Neural crest cell (in vitro differentiated cells): ENCODE results near the gene DDX59. TPM values are rescaled to one million over a fixed set of nuclear protein-coding genes. Genes with fewer than 3 reads are reported as not detected.

Experiments used
- DNase-seq: peaks from one replicate; pipeline ENCODE4 v3.0.0; 2021; ENCODE audit warnings: low read depth, mixed read lengths, low spot score
- H3K27ac Mint-ChIP-seq: one replicate; pipeline ENCODE4 v1.8.0; 2021; ENCODE audit warnings: mild to moderate bottlenecking, mixed read lengths; ENCODE audit not compliant: unreplicated experiment
- H3K27me3 Mint-ChIP-seq: 2 replicates; pipeline ENCODE4 v1.8.0; 2021; ENCODE audit warnings: low read depth, mild to moderate bottlenecking, mixed read lengths
- H3K36me3 Mint-ChIP-seq: 2 replicates; pipeline ENCODE4 v1.8.0; 2021; ENCODE audit warnings: low read depth, mild to moderate bottlenecking, mixed read lengths
- H3K4me1 Mint-ChIP-seq: 2 replicates; pipeline ENCODE4 v1.8.0; 2021; ENCODE audit warnings: mixed read lengths
- H3K4me3 Mint-ChIP-seq: one replicate; pipeline ENCODE4 v1.8.0; 2021; ENCODE audit warnings: mild to moderate bottlenecking, mixed read lengths
- H3K9me3 Mint-ChIP-seq: 2 replicates; pipeline ENCODE4 v1.8.0; 2021; ENCODE audit warnings: mixed read lengths
- CTCF ChIP-seq: fragments of 200-600 bp; sonication (generic); conservative IDR thresholded peaks from 2 replicates; pipeline ENCODE4 v1.5.0; 2021; ENCODE audit warnings: antibody characterized with exemption, mild to moderate bottlenecking
- total RNA-seq: library from RNA; stranded (reverse); gene quantifications from 2 replicates; pipeline ENCODE4 v1.2.1, GENCODE V29; 2021

DDX59 gene
- total RNA-seq, 1 donor from 2014 or later, result 18.0 TPM

GRCh38 chr1:200620273-200621131 lies 49.2 kb downstream of the DDX59 start, which contains the start of gene KIF14:
KIF14 (minus strand) TSS chr1:200620751; CDS start chr1:200618723, 2,028 bp downstream.
- DNase-seq, result peak; percentile 91
- Mint-ChIP-seq H3K4me1 (peaks cover 36% of the 10 kb centered on the region), H3K27me3 (no peaks in the 10 kb centered on the region), H3K9me3 (no peaks in the 10 kb centered on the region), H3K27ac (peak within 1 kb of the TSS; percentile 79), H3K4me3 (peak within 1 kb of the TSS; percentile 96), H3K36me3 (no peaks in the 10 kb centered on the region)
- no peak for TF ChIP-seq CTCF

GRCh38 chr1:200619894-200620272 lies 49.8 kb downstream of the DDX59 start:
- Mint-ChIP-seq H3K9me3 (no peaks in the 10 kb centered on the region), H3K36me3 (no peaks in the 10 kb centered on the region), H3K27me3 (no peaks in the 10 kb centered on the region), H3K27ac (peak overlapping the region; percentile 79), H3K4me3 (peak overlapping the region; percentile 96), H3K4me1 (peaks cover 30% of the 10 kb centered on the region)
- no peak for DNase-seq
- no peak for TF ChIP-seq CTCF

GRCh38 chr1:200610846-200611245 lies 58.9 kb downstream of the DDX59 start:
- no peaks in the 10 kb centered on the region for H3K9me3 Mint-ChIP-seq
- H3K36me3 Mint-ChIP-seq, result peaks cover 28% of the 10 kb centered on the region
- TF ChIP-seq CTCF, result no peak
- H3K27me3 Mint-ChIP-seq, result no peaks in the 10 kb centered on the region
- H3K4me1 Mint-ChIP-seq, result peaks cover 7% of the 10 kb centered on the region
- DNase-seq, result no peak
- no peak overlapping the region for H3K4me3 Mint-ChIP-seq
- no peak overlapping the region for H3K27ac Mint-ChIP-seq

- no peak overlapping the region for H3K4me3 Mint-ChIP-seq
- no peak for TF ChIP-seq CTCF
- H3K36me3 Mint-ChIP-seq, result peaks cover 21% of the 10 kb centered on the region
- no peak for DNase-seq
- no peaks in the 10 kb centered on the region for H3K4me1 Mint-ChIP-seq
- H3K9me3 Mint-ChIP-seq, result no peaks in the 10 kb centered on the region
- no peaks in the 10 kb centered on the region for H3K27me3 Mint-ChIP-seq
- no peak overlapping the region for H3K27ac Mint-ChIP-seq
Measured at GRCh38 chr1:200602632-200603031, 67.1 kb downstream of the DDX59 start.

Other genes with a start within 250 kb of the DDX59 start
- 22.0 and 23.7 TPM in 2 replicates for gene KIF14, start 49.2 kb downstream of the DDX59 start, total RNA-seq
- 40.3 and 44.8 TPM in 2 replicates for gene CAMSAP2, start 69.0 kb upstream of the DDX59 start, total RNA-seq
- not detected in 2 replicates for gene GPR25, start 203.1 kb upstream of the DDX59 start, total RNA-seq
- gene INAVA, start 225.0 kb upstream of the DDX59 start, total RNA-seq, result 50.4 and 51.8 TPM in 2 replicates